ENCODE results near the gene NXPH2. TPM values are rescaled to one million over a fixed set of nuclear protein-coding genes. Genes with fewer than 3 reads are reported as not detected.

NXPH2 gene
- total RNA-seq, 1 donor from 2014 or later = not detected

GRCh38 chr2:138633049-138633448 lies 147.1 kb downstream of the NXPH2 start:
- no peak for ATAC-seq

GRCh38 chr2:138632066-138632620 lies 148.0 kb downstream of the NXPH2 start:
- peak; percentile 33 for ATAC-seq

GRCh38 chr2:138630164-138630563 lies 150.0 kb downstream of the NXPH2 start:
- ATAC-seq = no peak

- no peak for ATAC-seq
Observed at GRCh38 chr2:138626148-138626547, 154.0 kb downstream of the NXPH2 start.

- no peak for ATAC-seq
Observed at GRCh38 chr2:138622613-138623012, 157.6 kb downstream of the NXPH2 start.

- no peak for ATAC-seq
Observed at GRCh38 chr2:138621139-138621538, 159.1 kb downstream of the NXPH2 start.

- ATAC-seq = no peak
Observed at GRCh38 chr2:138620431-138620830, 159.8 kb downstream of the NXPH2 start.

All from esophagus mucosa (tissue), 1 donor.